H1 (cell line): Measurements from ENCODE around the gene CEBPA. TPM values are rescaled to one million over a fixed set of nuclear protein-coding genes. Genes with fewer than 3 reads are reported as not detected.

Experiments
- CTCF ChIA-PET: fragments of 300-600 bp; sonication (Branson Sonifier 250); formaldehyde crosslinking; loops from one replicate; lab custom pipeline; 2021; ENCODE audit not compliant: partially characterized antibody; lab: Charles Lee
- POLR2A ChIA-PET: fragments of 300-600 bp; sonication (Branson Sonifier 250); formaldehyde crosslinking; loops from one replicate; lab custom pipeline; 2021; ENCODE audit warnings: inconsistent platforms; ENCODE audit not compliant: partially characterized antibody; lab: Charles Lee
- DNase-seq, 2 experiments: peaks; one replicate each; pipeline versions ENCODE4 v3.0.0 to v3.0.0-alpha.2; 2010 to 2022; ENCODE audit warnings: low spot score in 2 of 2, low read depth in 1 of 2, mixed read lengths in 1 of 2
- FAIRE-seq: peaks from 2 replicates; lab custom pipeline; 2011; peaks lifted over from hg19 to GRCh38; lab: Jason Lieb, UNC
- H2AFZ ChIP-seq: 2 replicates; pipeline ENCODE4 v1.8.1; 2012; ENCODE audit warnings: low read length, inconsistent platforms
- H2AK5ac ChIP-seq: 2 replicates; pipeline ENCODE4 v1.6.1; 2013; ENCODE audit warnings: low read depth, low read length
- H2BK120ac ChIP-seq: replicated peaks from 2 replicates; pipeline ENCODE3; 2013; ENCODE audit warnings: low read depth, low read length, inconsistent platforms
- H2BK12ac ChIP-seq: 2 replicates; pipeline ENCODE4 v1.6.1; 2013; ENCODE audit warnings: low read depth, low read length
- H2BK15ac ChIP-seq: 2 replicates; pipeline ENCODE4 v1.6.1; 2013; ENCODE audit warnings: low read length
- H2BK20ac ChIP-seq: 2 replicates; pipeline ENCODE4 v1.6.1; 2013; ENCODE audit warnings: low read length
- H2BK5ac ChIP-seq: 2 replicates; pipeline ENCODE4 v1.6.1; 2013; ENCODE audit warnings: low read depth, low read length
- H3K14ac ChIP-seq: 2 replicates; pipeline ENCODE4 v1.6.1; 2013; ENCODE audit warnings: inconsistent platforms; ENCODE audit not compliant: insufficient read length
- H3K18ac ChIP-seq: 2 replicates; pipeline ENCODE4 v1.6.1; 2013; ENCODE audit warnings: low read length; ENCODE audit errors: extremely low read depth
- H3K23ac ChIP-seq: 2 replicates; pipeline ENCODE4 v1.6.1; 2013; ENCODE audit warnings: inconsistent platforms; ENCODE audit not compliant: insufficient read length
- H3K23me2 ChIP-seq: 2 replicates; pipeline ENCODE4 v1.6.1; 2013; ENCODE audit warnings: low read depth, low read length
- H3K27ac ChIP-seq: 2 replicates; pipeline ENCODE4 v1.6.1; 2011; ENCODE audit warnings: low read depth, low read length, inconsistent platforms
- H3K27me3 ChIP-seq, 4 experiments: replicated peaks in 1 of 4; 1 replicate in 1 of 4; 2 replicates in 3 of 4; pipeline versions ENCODE4 v1.6.1 to v1.8.1; 2011 to 2013; ENCODE audit warnings: low read length in 3 of 4, mild to moderate bottlenecking in 3 of 4, inconsistent platforms in 2 of 4, mixed read lengths in 2 of 4, moderate library complexity in 1 of 4; ENCODE audit not compliant: control insufficient read depth in 3 of 4, insufficient read depth in 3 of 4; ENCODE audit errors: extremely low read depth in 1 of 4
- H3K36me3 ChIP-seq, 4 experiments: 2 replicates each; pipeline versions ENCODE4 v1.6.1 to v1.8.1; 2011 to 2013; ENCODE audit warnings: mild to moderate bottlenecking in 4 of 4, low read length in 3 of 4, moderate library complexity in 2 of 4, control low read depth in 1 of 4, inconsistent platforms in 1 of 4; ENCODE audit not compliant: insufficient read depth in 4 of 4, control insufficient read depth in 2 of 4
- H3K4ac ChIP-seq: replicated peaks from 2 replicates; pipeline ENCODE3; 2013; ENCODE audit warnings: low read length, low read depth, mixed read lengths, inconsistent platforms; ENCODE audit not compliant: insufficient read length
- H3K4me1 ChIP-seq, 4 experiments: replicated peaks in 1 of 4; 1 replicate in 1 of 4; 2 replicates in 3 of 4; pipeline versions ENCODE4 v1.6.1 to v1.8.1; 2011 to 2013; ENCODE audit warnings: low read length in 3 of 4, inconsistent platforms in 2 of 4, mixed read lengths in 1 of 4; ENCODE audit not compliant: insufficient read depth in 4 of 4, control insufficient read depth in 3 of 4
- H3K4me2 ChIP-seq, 2 experiments: 2 replicates each; pipeline versions ENCODE4 v1.6.1 to v1.8.1; 2011 to 2013; ENCODE audit warnings: low read depth in 2 of 2, low read length in 2 of 2, control low read depth in 1 of 2, inconsistent platforms in 1 of 2, mild to moderate bottlenecking in 1 of 2; ENCODE audit not compliant: insufficient read depth in 1 of 2
- H3K4me3 ChIP-seq, 4 experiments: fragments of 200-600, 300-600 bp in 1 of 4; sonication (generic), shearing (Covaris generic), sonication (Bioruptor Twin) in 1 of 4; 2 replicates each; pipeline versions ENCODE4 v1.5.1 to v1.8.1; 2011 to 2016; ENCODE audit warnings: low read length in 4 of 4, low read depth in 3 of 4, control low read depth in 2 of 4, inconsistent platforms in 2 of 4, mild to moderate bottlenecking in 2 of 4, mixed read lengths in 1 of 4, moderate library complexity in 1 of 4; ENCODE audit not compliant: insufficient read depth in 2 of 4; ENCODE audit errors: extremely low read depth in 1 of 4
- H3K56ac ChIP-seq: replicated peaks from 2 replicates; pipeline ENCODE3; 2013; ENCODE audit warnings: low read depth, mild to moderate bottlenecking, mixed read lengths, low read length, inconsistent platforms; ENCODE audit not compliant: insufficient read length
- H3K79me1 ChIP-seq: 2 replicates; pipeline ENCODE4 v1.6.1; 2013; ENCODE audit warnings: low read depth, low read length, control low read depth
- H3K79me2 ChIP-seq, 2 experiments: 2 replicates each; pipeline versions ENCODE4 v1.6.1 to v1.8.1; 2012 to 2013; ENCODE audit warnings: low read length in 2 of 2, mild to moderate bottlenecking in 2 of 2, inconsistent platforms in 1 of 2; ENCODE audit not compliant: insufficient read depth in 2 of 2, control insufficient read depth in 1 of 2
- H3K9ac ChIP-seq, 4 experiments: replicated peaks in 1 of 4; 1 replicate in 1 of 4; 2 replicates in 3 of 4; pipeline versions ENCODE4 v1.6.1 to v1.8.1; 2011 to 2013; ENCODE audit warnings: low read depth in 3 of 4, low read length in 3 of 4, control low read depth in 2 of 4, mild to moderate bottlenecking in 2 of 4, moderate library complexity in 2 of 4, inconsistent platforms in 1 of 4; ENCODE audit errors: extremely low read depth in 1 of 4
- H3K9me3 ChIP-seq, 2 experiments: 2 replicates each; pipeline versions ENCODE4 v1.6.1 to v1.8.1; 2012 to 2013; ENCODE audit warnings: mild to moderate bottlenecking in 2 of 2, moderate library complexity in 2 of 2, control low read depth in 1 of 2, inconsistent platforms in 1 of 2, low read depth in 1 of 2, low read length in 1 of 2, mixed read lengths in 1 of 2; ENCODE audit not compliant: insufficient read depth in 2 of 2
- H4K20me1 ChIP-seq, 2 experiments: replicated peaks in 1 of 2; 2 replicates each; pipeline versions ENCODE3 to v1.8.1; 2011 to 2013; ENCODE audit warnings: inconsistent platforms in 2 of 2, low read length in 2 of 2, mild to moderate bottlenecking in 1 of 2; ENCODE audit not compliant: insufficient read depth in 2 of 2, control insufficient read depth in 1 of 2
- H4K5ac ChIP-seq: 2 replicates; pipeline ENCODE4 v1.6.1; 2013; ENCODE audit warnings: low read length, low read depth, mixed read lengths, inconsistent platforms; ENCODE audit not compliant: insufficient read length
- H4K8ac ChIP-seq: 2 replicates; pipeline ENCODE4 v1.8.0; 2013; ENCODE audit warnings: mild to moderate bottlenecking, moderate library complexity, low read length, inconsistent platforms; ENCODE audit not compliant: insufficient read depth; ENCODE audit errors: extremely low read depth
- H4K91ac ChIP-seq: replicated peaks from 2 replicates; pipeline ENCODE3; 2013; ENCODE audit warnings: low read length, mixed read lengths, inconsistent platforms; ENCODE audit not compliant: insufficient read length
- BACH1 ChIP-seq: IDR thresholded peaks from 2 replicates; pipeline ENCODE4 v1.6.1; 2012; ENCODE audit warnings: low read length, improper control_type of control experiment
- CBX8 ChIP-seq: fragments of 300-800, 300-1000 bp; sonication (generic); IDR thresholded peaks from 2 replicates; pipeline ENCODE4 v1.7.1; 2016; ENCODE audit warnings: low read depth, low read length, borderline replicate concordance
- CHD2 ChIP-seq: IDR thresholded peaks from 2 replicates; pipeline ENCODE4 v1.6.1; 2012; ENCODE audit warnings: low read length, improper control_type of control experiment
- POLR2AphosphoS5 ChIP-seq: IDR thresholded peaks from 2 replicates; pipeline ENCODE4 v1.6.1; 2011; ENCODE audit warnings: low read depth, low read length
- SP1 ChIP-seq: IDR thresholded peaks from 2 replicates; pipeline ENCODE4 v1.6.1; 2011; ENCODE audit warnings: low read depth, low read length
- WGBS, 2 experiments: shearing (Covaris generic) in 1 of 2; methylation state at CpG; one replicate each; pipeline versions ENCODE4 v1.1.6 to v1.1.7; 2013 to 2015; ENCODE audit warnings: low lambda C conversion rate in 2 of 2, mixed read lengths in 2 of 2, inconsistent platforms in 1 of 2, low coverage in 1 of 2, missing lambda C conversion rate in 1 of 2; ENCODE audit not compliant: insufficient replicate concordance in 2 of 2, insufficient coverage in 1 of 2, insufficient read length in 1 of 2; ENCODE audit errors: extremely low coverage in 1 of 2, missing lambda C conversion rate in 1 of 2; 5-methylcytosine and 5-hydroxymethylcytosine counted together
- polyA plus RNA-seq, 7 experiments: library from polyadenylated mRNA; depleted of rRNA in 3 of 7; stranded (reverse) in 5 of 7; unstranded in 2 of 7; fragments of >200 nt in 5 of 7; fragments of 200-250 nt in 2 of 7; gene quantifications; 1 replicate in 5 of 7; 2 replicates in 1 of 7; 4 replicates in 1 of 7; pipeline versions ENCODE4 v1.2.1 to v1.2.3, GENCODE V29; 2011 to 2013; ENCODE audit warnings: missing spikeins in 2 of 7, mixed read lengths in 2 of 7
- total RNA-seq: library from RNA; stranded (reverse); fragmentation: NEBNext Ultra II Directional; extraction: Animal tissue kit (Norgen Biotek cat#: 25700); gene quantifications from 2 replicates; pipeline ENCODE4 v1.2.1, GENCODE V29; 2021

The CEBPA gene
- total and polyA plus RNA-seq, 2 of the 8 experiments (the other 6 are each of a cell fraction or from before 2014, with no cell fraction given): 2.0 to 2.7 TPM

- POLR2A ChIA-PET: interaction anchor here (1.7 kb wide), 1 partner anchor 10 kb away, joined by 8 read pairs; no protein-coding TSS in a partner anchor
- WGBS, 2 experiments: no CpG with 5 or more reads among the region's 1 CpG
- FAIRE-seq: no peak
Measured at GRCh38 chr19:33270769-33271168, 31.6 kb downstream of the CEBPA start.

More at GRCh38 chr19:33270769-33271168, 31.6 kb downstream of the CEBPA start:
- H2BK5ac ChIP-seq: no peak overlapping the region
- no peak overlapping the region for H4K91ac ChIP-seq
- H4K5ac ChIP-seq: no peak overlapping the region
- no peak overlapping the region for H3K27ac ChIP-seq
- H2BK20ac ChIP-seq: no peak overlapping the region
- no peak overlapping the region for H3K9ac ChIP-seq
- H2AK5ac ChIP-seq: no peak overlapping the region
- no peak overlapping the region for H3K14ac ChIP-seq
- TF ChIP-seq POLR2AphosphoS5 (no peak), CHD2 (no peak), SP1 (no peak), CBX8 (no peak), BACH1 (no peak)
- no peak overlapping the region for H3K18ac ChIP-seq
- no peaks in the 10 kb centered on the region for H3K36me3 ChIP-seq
- H3K79me2 ChIP-seq: no peaks in the 10 kb centered on the region
- H2BK120ac ChIP-seq: no peak overlapping the region
- H3K23ac ChIP-seq: no peak overlapping the region
- H2BK15ac ChIP-seq: no peak overlapping the region
- H3K4me3 ChIP-seq: no peak overlapping the region
- no peak overlapping the region for H4K8ac ChIP-seq
- H3K4ac ChIP-seq: no peak overlapping the region
- H3K9me3 ChIP-seq: no peaks in the 10 kb centered on the region
- H3K27me3 ChIP-seq: no peaks in the 10 kb centered on the region
- no peak overlapping the region for H3K4me2 ChIP-seq
- H2BK12ac ChIP-seq: no peak overlapping the region
- H4K20me1 ChIP-seq: no peaks in the 10 kb centered on the region
- no peak overlapping the region for H3K56ac ChIP-seq
- no peaks in the 10 kb centered on the region for H3K23me2 ChIP-seq
- DNase-seq: no peak
- peaks cover 0 to 22% (median 10%) of the 10 kb centered on the region in 4 experiments; a peak in 6 of 7 replicates for H3K4me1 ChIP-seq
- no peaks in the 10 kb centered on the region for H3K79me1 ChIP-seq
- CTCF ChIA-PET: interaction anchor here (1.1 to 2.6 kb wide), 6 partner anchors 9 to 41 kb away, joined by 3 to 11 read pairs (median 4); no protein-coding TSS in a partner anchor
- H2AFZ ChIP-seq: no peak overlapping the region
